DMS153 treated with DMSO at 0.1 percent for 48 hours (cell line): ENCODE measurements around the gene LARP4B.

ENCODE experiments used
- DNase-seq: peaks from one replicate; lab custom pipeline; 2025; ENCODE audit not compliant: unreplicated experiment; lab: John Stamatoyannopoulos, UW

LARP4B gene

GRCh38 chr10:926075-926698, 5.3 kb downstream of the LARP4B start:
- DNase-seq = no peak

- no peak for DNase-seq
Measured at GRCh38 chr10:924524-924859, 7.0 kb downstream of the LARP4B start.

GRCh38 chr10:923844-924523, 7.5 kb downstream of the LARP4B start:
- no peak for DNase-seq

- no peak for DNase-seq
Measured at GRCh38 chr10:921471-922414, 9.8 kb downstream of the LARP4B start.

- DNase-seq = no peak
Measured at GRCh38 chr10:920450-920849, 11.1 kb downstream of the LARP4B start.

GRCh38 chr10:919481-919880, 12.0 kb downstream of the LARP4B start:
- no peak for DNase-seq

- no peak for DNase-seq
Measured at GRCh38 chr10:917999-918398, 13.5 kb downstream of the LARP4B start.

GRCh38 chr10:917416-917720, 14.1 kb downstream of the LARP4B start:
- no peak for DNase-seq

- no peak for DNase-seq
Measured at GRCh38 chr10:916716-917415, 14.6 kb downstream of the LARP4B start.

GRCh38 chr10:909831-910230, 21.7 kb downstream of the LARP4B start:
- no peak for DNase-seq

- DNase-seq = no peak
Measured at GRCh38 chr10:905972-906371, 25.5 kb downstream of the LARP4B start.

GRCh38 chr10:905503-905902, 26.0 kb downstream of the LARP4B start:
- no peak for DNase-seq

- DNase-seq = no peak
Measured at GRCh38 chr10:904403-904802, 27.1 kb downstream of the LARP4B start.

- no peak for DNase-seq
Measured at GRCh38 chr10:898141-898540, 33.4 kb downstream of the LARP4B start.

- DNase-seq = no peak
Measured at GRCh38 chr10:896982-897381, 34.5 kb downstream of the LARP4B start.

GRCh38 chr10:895324-895723, 36.2 kb downstream of the LARP4B start:
- DNase-seq = no peak

GRCh38 chr10:878895-879294, 52.6 kb downstream of the LARP4B start:
- DNase-seq = no peak

GRCh38 chr10:878333-878759, 53.2 kb downstream of the LARP4B start:
- DNase-seq = no peak

GRCh38 chr10:876438-876837, 55.1 kb downstream of the LARP4B start:
- no peak for DNase-seq

- no peak for DNase-seq
Measured at GRCh38 chr10:873020-873419, 58.5 kb downstream of the LARP4B start.

- no peak for DNase-seq
Measured at GRCh38 chr10:871951-872403, 59.5 kb downstream of the LARP4B start.
